HUES6 (cell line): ENCODE data around the gene ID1.
A peak's percentile ranks its signal among the peaks of the same experiment; 100 is the strongest.
"Not testable (repeated sequence)": the region's sequence is repeated elsewhere in the genome, so short reads cannot be mapped to it uniquely, and the experiment has no call there.

Experiments used
- H3K27ac ChIP-seq: 2 replicates; pipeline ENCODE4 v1.7.0; 2013; ENCODE audit warnings: low read depth, mild to moderate bottlenecking, low read length, inconsistent platforms
- H3K27me3 ChIP-seq: 2 replicates; pipeline ENCODE4 v1.6.1; 2013; ENCODE audit warnings: low read length; ENCODE audit not compliant: control insufficient read depth, insufficient read depth
- H3K36me3 ChIP-seq: 2 replicates; pipeline ENCODE4 v1.6.1; 2013; ENCODE audit warnings: low read length; ENCODE audit not compliant: control insufficient read depth, insufficient read depth
- H3K4me1 ChIP-seq: 2 replicates; pipeline ENCODE4 v1.6.1; 2013; ENCODE audit warnings: low read length; ENCODE audit not compliant: control insufficient read depth, insufficient read depth
- H3K4me3 ChIP-seq: 2 replicates; pipeline ENCODE4 v1.5.1; 2013; ENCODE audit warnings: low read depth, low read length
- H3K9ac ChIP-seq: one replicate; pipeline ENCODE4 v1.6.1; 2013; ENCODE audit warnings: mild to moderate bottlenecking, low read length
- H3K9me3 ChIP-seq: 2 replicates; pipeline ENCODE4 v1.6.1; 2013; ENCODE audit warnings: low read depth, low read length; ENCODE audit not compliant: control insufficient read depth, insufficient read depth

The ID1 gene

DNA sequence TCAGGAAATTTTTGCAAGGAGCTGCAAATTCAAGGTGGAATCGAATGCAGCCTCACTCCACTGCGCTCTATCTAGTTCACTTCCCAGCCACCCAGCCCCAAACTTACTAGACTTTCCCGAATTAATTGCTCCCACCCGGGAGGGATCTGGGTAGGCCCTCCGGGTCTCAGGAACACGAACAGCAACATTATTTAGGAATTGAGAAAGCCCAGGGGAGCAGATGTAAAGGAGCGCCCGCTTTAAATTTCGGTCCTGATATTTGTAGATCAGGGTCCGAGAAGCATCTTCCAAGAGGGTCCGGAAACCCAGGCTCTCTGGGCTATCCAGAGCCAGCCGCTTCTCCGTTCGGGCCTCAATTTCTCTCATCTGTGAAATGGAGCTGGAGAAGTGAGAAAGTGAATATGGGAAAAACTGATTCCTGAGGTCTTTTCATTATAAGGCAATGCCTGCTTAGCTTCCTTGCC, 490 bp upstream of the ID1 start:
- Histone ChIP-seq H3K27me3 (no peaks in the 10 kb centered on the region), H3K36me3 (peaks cover 18% of the 10 kb centered on the region), H3K4me3 (peak overlapping the region; percentile 86), H3K4me1 (peaks cover 34% of the 10 kb centered on the region), H3K9me3 (no peaks in the 10 kb centered on the region), H3K9ac (peak overlapping the region; percentile 97), H3K27ac (peak overlapping the region; percentile 93)

DNA sequence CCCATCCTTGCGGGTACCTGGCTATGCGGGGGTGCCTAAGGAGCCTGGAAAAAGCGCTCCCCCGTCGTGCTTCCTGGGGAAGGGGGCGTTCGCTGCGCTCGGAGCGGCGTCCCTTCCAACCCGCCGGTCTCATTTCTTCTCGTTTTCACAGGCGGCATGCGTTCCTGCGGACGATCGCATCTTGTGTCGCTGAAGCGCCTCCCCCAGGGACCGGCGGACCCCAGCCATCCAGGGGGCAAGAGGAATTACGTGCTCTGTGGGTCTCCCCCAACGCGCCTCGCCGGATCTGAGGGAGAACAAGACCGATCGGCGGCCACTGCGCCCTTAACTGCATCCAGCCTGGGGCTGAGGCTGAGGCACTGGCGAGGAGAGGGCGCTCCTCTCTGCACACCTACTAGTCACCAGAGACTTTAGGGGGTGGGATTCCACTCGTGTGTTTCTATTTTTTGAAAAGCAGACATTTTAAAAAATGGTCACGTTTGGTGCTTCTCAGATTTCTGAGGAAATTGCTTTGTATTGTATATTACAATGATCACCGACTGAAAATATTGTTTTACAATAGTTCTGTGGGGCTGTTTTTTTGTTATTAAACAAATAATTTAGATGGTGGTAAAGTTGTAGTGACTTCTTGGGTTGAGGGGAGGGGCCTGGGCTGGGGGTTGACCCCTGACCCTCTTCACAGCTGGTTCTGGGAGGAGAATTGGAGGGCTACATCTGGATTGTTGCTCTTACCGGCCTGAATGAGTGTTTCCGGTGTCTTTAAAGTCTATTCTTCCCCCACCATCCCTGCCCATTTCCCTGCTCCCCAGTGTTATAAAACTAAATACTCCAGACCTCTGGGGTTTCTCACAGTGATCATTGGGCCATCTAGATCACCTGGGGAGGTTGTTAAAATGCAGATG, 1.1 kb downstream of the ID1 start:
- Histone ChIP-seq H3K27ac (peak overlapping the region; percentile 90), H3K36me3 (peaks cover 18% of the 10 kb centered on the region), H3K4me3 (peak overlapping the region; percentile 86), H3K4me1 (peaks cover 40% of the 10 kb centered on the region), H3K9ac (peak overlapping the region; percentile 97), H3K9me3 (no peaks in the 10 kb centered on the region), H3K27me3 (no peaks in the 10 kb centered on the region)

DNA sequence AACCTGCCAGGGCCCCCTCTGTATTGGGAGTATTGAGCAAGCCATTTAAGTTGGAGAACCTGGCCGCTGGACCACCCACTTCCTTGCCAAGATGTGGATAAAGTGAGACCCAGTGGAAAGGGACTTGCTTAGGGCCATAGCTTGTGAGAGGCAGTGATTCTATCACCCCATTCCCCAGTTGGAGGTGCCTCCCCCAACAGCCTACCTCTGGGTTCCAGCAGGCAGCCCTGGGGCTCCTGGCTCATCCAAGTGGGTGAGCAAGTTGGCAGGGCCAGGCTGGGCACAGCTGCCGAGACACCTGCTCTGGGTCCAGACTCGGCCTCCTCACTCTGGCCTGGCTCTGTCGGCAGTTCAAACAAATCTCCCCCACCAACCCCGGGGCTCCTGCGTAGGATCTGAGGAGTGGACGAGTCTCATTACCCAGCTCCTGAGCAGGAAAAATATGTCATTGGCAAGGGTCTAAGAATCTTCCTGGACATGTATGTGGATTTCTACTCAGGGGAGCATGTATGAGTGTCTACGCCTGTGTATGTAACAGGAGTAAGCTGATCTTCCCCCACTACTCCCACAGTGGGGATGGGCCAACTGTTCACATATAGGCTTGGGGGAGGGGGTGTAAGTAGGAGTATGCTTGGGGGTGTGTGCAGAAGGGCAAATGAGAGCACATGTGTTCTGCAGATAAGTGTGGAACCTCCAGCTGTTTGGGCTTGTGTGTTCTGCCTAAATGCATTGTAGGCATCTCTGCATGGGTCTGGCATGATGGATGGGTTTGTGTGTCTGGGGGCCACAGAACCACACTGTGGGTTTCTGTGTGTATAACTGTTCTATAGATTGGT, 1.9 kb downstream of the ID1 start:
- peaks cover 46% of the 10 kb centered on the region for H3K4me1 ChIP-seq
- H3K27ac ChIP-seq: peak overlapping the region; percentile 90; the same call in 1 of the 2 replicates
- H3K36me3 ChIP-seq: peaks cover 18% of the 10 kb centered on the region
- peak overlapping the region; percentile 86 for H3K4me3 ChIP-seq
- H3K9ac ChIP-seq: peak overlapping the region; percentile 97
- no peaks in the 10 kb centered on the region for H3K9me3 ChIP-seq
- H3K27me3 ChIP-seq: no peaks in the 10 kb centered on the region

DNA sequence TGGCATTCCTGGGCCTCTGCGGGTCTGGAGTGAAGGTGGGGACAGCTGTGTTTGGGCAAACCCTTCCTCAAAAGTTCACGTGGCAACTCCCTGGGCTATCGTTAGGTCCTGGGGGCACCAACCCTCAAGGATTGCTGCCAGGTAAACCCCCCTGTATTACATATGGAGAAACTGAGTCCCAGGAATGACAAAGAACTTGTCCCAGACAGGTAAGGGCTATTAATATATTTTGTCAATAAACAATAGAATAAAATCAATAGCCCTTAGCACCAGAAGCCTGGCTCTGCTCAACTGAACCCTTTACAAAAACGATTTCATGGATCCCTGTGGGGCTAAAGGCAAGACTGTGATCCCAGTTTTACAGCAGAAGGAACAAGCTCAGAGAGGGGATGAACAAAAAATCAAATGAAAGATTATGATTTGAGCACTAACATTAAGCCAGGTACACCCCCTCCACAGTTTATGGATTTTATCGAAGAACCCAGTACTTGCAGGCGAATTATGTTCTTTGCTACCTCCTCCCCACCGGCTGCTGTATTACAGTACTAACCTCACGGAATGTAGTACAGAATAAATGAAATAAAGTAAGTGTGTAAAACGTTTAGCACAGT, 2.7 kb downstream of the ID1 start:
- Histone ChIP-seq H3K4me1 (peaks cover 42% of the 10 kb centered on the region), H3K36me3 (peaks cover 18% of the 10 kb centered on the region), H3K27me3 (no peaks in the 10 kb centered on the region), H3K9ac (peak overlapping the region; percentile 97), H3K9me3 (no peaks in the 10 kb centered on the region), H3K27ac (peak overlapping the region; percentile 72; the same call in 1 of the 2 replicates), H3K4me3 (peak overlapping the region; percentile 86)

DNA sequence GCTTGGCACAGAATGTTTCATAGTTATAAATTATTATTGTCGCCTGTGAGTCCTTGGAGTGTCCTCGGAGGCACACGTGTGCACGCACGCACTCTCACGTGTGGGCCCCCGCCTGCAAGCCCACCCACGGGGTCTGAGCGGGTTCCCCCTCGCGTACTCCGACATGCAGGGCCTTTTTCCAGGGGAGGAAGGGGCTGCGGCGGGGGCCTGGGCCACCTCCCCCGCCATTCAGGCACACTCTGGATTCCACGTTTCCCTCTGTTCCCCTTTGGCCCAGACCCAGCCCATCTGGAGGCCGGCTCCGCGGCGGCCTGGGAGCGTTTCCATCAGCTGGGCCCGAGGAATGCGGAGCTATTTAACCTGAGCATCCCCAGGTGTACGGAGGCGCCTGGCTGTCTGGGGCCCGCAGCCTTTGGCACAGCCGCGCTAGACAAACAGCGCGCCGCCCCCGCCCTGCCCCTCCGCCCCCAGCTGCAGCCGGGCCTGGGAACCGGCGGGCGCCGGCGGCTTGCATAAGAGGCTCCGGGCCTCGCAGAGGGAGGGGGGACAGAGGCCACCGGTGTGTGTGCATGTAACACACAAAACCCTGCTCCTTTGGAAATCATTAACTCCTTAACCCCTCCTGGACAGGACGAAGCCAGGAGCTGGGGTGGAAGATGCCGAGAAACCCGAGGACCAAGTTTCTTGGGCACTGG, 3.3 kb downstream of the ID1 start:
- Histone ChIP-seq H3K9ac (peak overlapping the region; percentile 97), H3K4me3 (peak overlapping the region; percentile 86), H3K9me3 (no peaks in the 10 kb centered on the region), H3K36me3 (peaks cover 18% of the 10 kb centered on the region), H3K4me1 (peaks cover 39% of the 10 kb centered on the region), H3K27me3 (no peaks in the 10 kb centered on the region), H3K27ac (peak overlapping the region; percentile 72; the same call in 1 of the 2 replicates)

DNA sequence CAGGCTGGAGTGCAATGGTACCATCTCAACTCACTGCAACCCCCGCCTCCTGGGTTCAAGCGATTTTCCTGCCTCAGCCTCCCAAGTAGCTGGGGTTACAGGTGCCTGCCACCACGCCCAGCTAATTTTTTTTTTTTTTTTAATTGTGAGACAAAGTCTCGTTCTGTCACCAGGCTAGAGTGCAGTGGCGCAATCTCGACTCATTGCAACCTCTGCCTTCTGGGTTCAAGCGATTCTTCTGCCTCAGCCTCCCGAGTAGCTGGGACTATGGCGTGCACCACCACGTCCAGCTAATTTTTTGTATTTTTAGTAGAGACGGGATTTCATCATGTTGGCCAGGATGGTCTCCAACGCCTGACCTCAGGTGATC, 7.2 kb downstream of the ID1 start:
- not testable (repeated sequence) for H3K9ac ChIP-seq, H3K27ac ChIP-seq, H3K9me3 ChIP-seq, H3K36me3 ChIP-seq, H3K27me3 ChIP-seq, H3K4me3 ChIP-seq
- peaks cover 28% of the 10 kb centered on the region for H3K4me1 ChIP-seq

DNA sequence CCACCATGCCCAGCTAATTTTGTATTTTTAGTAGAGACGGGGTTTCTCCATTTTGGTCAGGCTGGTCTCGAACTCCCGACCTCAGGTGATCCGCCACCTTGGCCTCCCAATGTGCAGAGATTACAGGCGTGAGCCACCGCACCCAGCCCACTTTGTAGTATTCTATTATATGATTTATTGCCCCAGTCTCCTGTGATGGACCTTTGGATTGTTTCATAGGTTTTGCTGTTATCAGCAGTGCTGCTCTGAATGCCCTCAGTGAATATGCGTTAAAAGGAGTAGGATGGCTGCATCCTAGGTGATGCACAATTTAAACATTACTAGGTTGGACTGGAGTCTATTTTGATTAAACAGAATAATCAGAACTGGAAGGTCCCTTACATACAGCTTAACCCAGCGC, 10.3 kb downstream of the ID1 start:
- H3K27me3 ChIP-seq: no peaks in the 10 kb centered on the region
- no peaks in the 10 kb centered on the region for H3K36me3 ChIP-seq
- peaks cover 11% of the 10 kb centered on the region; the same call in 1 of the 2 replicates for H3K4me1 ChIP-seq

DNA sequence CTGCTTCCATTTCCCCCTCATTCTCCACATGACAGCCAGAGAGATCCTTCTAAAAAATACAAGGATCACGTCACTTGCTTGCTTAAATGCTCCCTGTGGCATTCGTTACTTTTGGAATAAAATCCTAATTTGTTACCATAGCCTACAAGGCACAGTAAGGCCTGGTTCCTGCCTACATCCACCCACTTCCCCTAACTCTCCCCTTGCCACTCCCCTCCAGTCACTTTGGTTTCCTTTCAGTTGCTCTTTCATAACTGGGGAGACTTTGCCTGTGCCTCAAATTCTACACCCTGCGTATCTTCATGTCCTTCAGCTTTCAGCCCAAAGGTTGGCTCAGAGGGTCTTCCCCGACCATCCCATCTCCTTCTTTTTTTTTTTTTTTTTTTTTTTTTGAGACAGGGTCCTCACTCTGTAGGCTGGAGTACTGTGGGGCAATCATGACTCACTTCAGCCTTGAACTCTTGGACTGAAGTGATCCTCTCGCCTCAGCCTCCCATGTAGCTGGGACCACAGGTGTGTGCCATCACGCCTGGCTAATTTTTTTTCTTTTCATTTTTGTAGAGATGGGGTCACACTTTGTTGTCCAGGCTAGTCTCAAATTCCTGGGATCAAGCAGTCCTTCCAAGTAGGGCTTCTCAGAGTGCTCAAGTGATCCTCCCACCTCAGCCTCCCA, 12.5 kb downstream of the ID1 start:
- H3K4me3 ChIP-seq: no peak overlapping the region
- no peaks in the 10 kb centered on the region for H3K9me3 ChIP-seq
- H3K27me3 ChIP-seq: no peaks in the 10 kb centered on the region
- no peaks in the 10 kb centered on the region for H3K4me1 ChIP-seq
- no peak overlapping the region for H3K27ac ChIP-seq
- H3K9ac ChIP-seq: no peak overlapping the region
- no peaks in the 10 kb centered on the region for H3K36me3 ChIP-seq

More for the DNA sequence above, 10.3 kb downstream of the ID1 start:
- H3K9ac ChIP-seq: no peak overlapping the region
- H3K9me3 ChIP-seq: no peaks in the 10 kb centered on the region
- H3K4me3 ChIP-seq: no peak overlapping the region
- H3K27ac ChIP-seq: no peak overlapping the region

DNA sequence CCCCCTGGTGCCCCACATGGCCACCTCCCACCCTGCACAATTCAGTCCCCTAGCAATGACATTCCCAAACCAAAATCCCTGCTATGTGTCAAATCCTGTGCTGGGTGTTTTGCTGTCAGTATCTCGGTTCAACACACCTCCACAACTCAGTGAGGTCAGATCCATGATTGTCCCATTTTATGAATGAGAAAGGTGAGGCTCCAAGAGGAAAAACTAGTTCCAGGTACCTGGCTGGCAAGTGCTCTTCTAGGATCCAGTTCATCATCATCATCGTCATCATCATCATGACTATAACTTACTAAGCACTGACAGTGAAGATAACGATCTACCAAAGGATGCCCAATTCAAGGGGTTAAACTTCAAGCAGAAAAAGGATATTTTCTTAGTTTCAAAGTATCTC, 15.2 kb downstream of the ID1 start:
- H3K27me3 ChIP-seq: no peaks in the 10 kb centered on the region
- H3K9me3 ChIP-seq: no peaks in the 10 kb centered on the region
- H3K4me1 ChIP-seq: no peaks in the 10 kb centered on the region
- H3K27ac ChIP-seq: no peak overlapping the region
- no peak overlapping the region for H3K9ac ChIP-seq
- no peak overlapping the region for H3K4me3 ChIP-seq
- H3K36me3 ChIP-seq: no peaks in the 10 kb centered on the region

DNA sequence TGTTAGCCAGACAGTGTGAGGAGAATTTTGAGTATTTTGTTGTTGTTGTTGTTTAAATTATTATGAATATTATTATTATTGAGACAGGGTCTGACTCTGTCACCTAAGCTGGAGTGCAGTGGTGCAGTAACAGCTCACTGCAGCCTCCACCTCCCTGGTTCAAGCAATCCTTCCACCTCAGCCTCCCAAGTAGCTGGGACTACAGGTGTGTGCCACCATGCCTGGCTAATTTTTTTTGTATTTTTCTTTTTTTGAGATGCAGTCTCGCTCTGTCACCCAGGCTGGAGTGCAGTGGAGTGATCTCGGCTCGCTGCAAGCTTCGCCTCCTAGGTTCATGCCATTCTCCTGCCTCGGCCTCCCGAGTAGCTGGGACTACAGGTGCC, 18.0 kb downstream of the ID1 start:
- not testable (repeated sequence) for H3K27ac ChIP-seq, H3K4me3 ChIP-seq, H3K27me3 ChIP-seq, H3K9ac ChIP-seq, H3K9me3 ChIP-seq, H3K36me3 ChIP-seq, H3K4me1 ChIP-seq
